SK-N-SH treated with all-trans-retinoic acid at 6 μM for 48 hours (cell line): ENCODE measurements around the gene C1QTNF5.

Experiments used
- ATAC-seq: fragments of 200-7000 bp; cut with Tn5 transposase; 3 replicates; pipeline ENCODE4 v1.9.1; 2020; ENCODE audit warnings: mild to moderate bottlenecking, moderate library complexity
- ARNTL ChIP-seq: fragments of 450-650 bp; formaldehyde crosslinking; IDR thresholded peaks from 2 replicates; pipeline ENCODE4 v1.5.0; 2020; ENCODE audit warnings: low read depth, mild to moderate bottlenecking, moderate library complexity, borderline replicate concordance
- CREB5 ChIP-seq: fragments of 250-450 bp; sonication (Bioruptor Pico); IDR thresholded peaks from 2 replicates; pipeline ENCODE4 v1.5.1; 2020; ENCODE audit warnings: low read depth, mild to moderate bottlenecking, moderate library complexity
- CSRNP3 ChIP-seq: fragments of 250-450 bp; sonication (Bioruptor Pico); IDR thresholded peaks from 2 replicates; pipeline ENCODE4 v1.5.1; 2021; ENCODE audit warnings: mild to moderate bottlenecking, moderate library complexity
- ESRRG ChIP-seq: fragments of 250-450 bp; sonication (Bioruptor Pico); IDR thresholded peaks from 2 replicates; pipeline ENCODE4 v1.6.1; 2021; ENCODE audit warnings: mild to moderate bottlenecking
- GLIS3 ChIP-seq: fragments of 250-450 bp; sonication (Bioruptor Pico); IDR thresholded peaks from 2 replicates; pipeline ENCODE4 v1.5.0; 2020; ENCODE audit warnings: mild to moderate bottlenecking, moderate library complexity
- ISL1 ChIP-seq: fragments of 250-450 bp; sonication (Bioruptor Pico); IDR thresholded peaks from 2 replicates; pipeline ENCODE4 v2.1.2; 2022; ENCODE audit warnings: mild to moderate bottlenecking, moderate library complexity
- OSR1 ChIP-seq: fragments of 250-450 bp; sonication (Bioruptor Pico); IDR thresholded peaks from 2 replicates; pipeline ENCODE4 v1.8.0; 2022; ENCODE audit warnings: moderate library complexity, mild to moderate bottlenecking, inconsistent platforms
- PATZ1 ChIP-seq: fragments of 250-450 bp; sonication (Bioruptor Pico); IDR thresholded peaks from 2 replicates; pipeline ENCODE4 v1.8.0; 2020; ENCODE audit warnings: mild to moderate bottlenecking, moderate library complexity, borderline replicate concordance
- POU6F1 ChIP-seq: fragments of 250-450 bp; sonication (Bioruptor Pico); IDR thresholded peaks from 2 replicates; pipeline ENCODE4 v1.8.0; 2021; ENCODE audit warnings: low read depth, mild to moderate bottlenecking, moderate library complexity, borderline replicate concordance
- PPARA ChIP-seq: fragments of 250-450 bp; sonication (Bioruptor Pico); IDR thresholded peaks from 2 replicates; pipeline ENCODE4 v1.5.0; 2020; ENCODE audit warnings: mild to moderate bottlenecking, borderline replicate concordance
- RARB ChIP-seq: fragments of 250-450 bp; sonication (Bioruptor Pico); IDR thresholded peaks from 2 replicates; pipeline ENCODE4 v1.8.0; 2021; ENCODE audit warnings: mild to moderate bottlenecking, moderate library complexity
- TCF4 ChIP-seq: fragments of 250-450 bp; sonication (Bioruptor Pico); IDR thresholded peaks from 2 replicates; pipeline ENCODE4 v1.8.0; 2021; ENCODE audit warnings: mild to moderate bottlenecking, moderate library complexity, borderline replicate concordance
- TOX ChIP-seq: fragments of 250-450 bp; sonication (Bioruptor Pico); IDR thresholded peaks from 2 replicates; pipeline ENCODE4 v1.8.0; 2021; ENCODE audit warnings: mild to moderate bottlenecking, moderate library complexity, borderline replicate concordance
- TSHZ2 ChIP-seq: fragments of 250-450 bp; sonication (Bioruptor Pico); IDR thresholded peaks from 2 replicates; pipeline ENCODE4 v1.5.0; 2020; ENCODE audit warnings: mild to moderate bottlenecking, moderate library complexity
- ZFP3 ChIP-seq: fragments of 250-450 bp; sonication (Bioruptor Pico); IDR thresholded peaks from 2 replicates; pipeline ENCODE4 v1.5.0; 2020; ENCODE audit warnings: mild to moderate bottlenecking, moderate library complexity
- ZFP30 ChIP-seq: fragments of 450-650 bp; formaldehyde crosslinking; IDR thresholded peaks from 2 replicates; pipeline ENCODE4 v1.5.0; 2022; ENCODE audit warnings: mild to moderate bottlenecking, moderate library complexity
- ZNF565 ChIP-seq: fragments of 450-650 bp; formaldehyde crosslinking; conservative IDR thresholded peaks from 2 replicates; pipeline ENCODE4 v1.5.0; 2020; ENCODE audit warnings: low read depth, mild to moderate bottlenecking, moderate library complexity
- ZNF70 ChIP-seq: fragments of 450-650 bp; formaldehyde crosslinking; IDR thresholded peaks from 2 replicates; pipeline ENCODE4 v1.5.0; 2020; ENCODE audit warnings: mild to moderate bottlenecking, moderate library complexity
- ZNF8 ChIP-seq: fragments of 450-650 bp; formaldehyde crosslinking; IDR thresholded peaks from 2 replicates; pipeline ENCODE4 v1.5.0; 2020; ENCODE audit warnings: mild to moderate bottlenecking, moderate library complexity

The C1QTNF5 gene

GRCh38 chr11:119340335-119341221 lies at the start of gene C1QTNF5:
Gene C1QTNF5, minus strand, starts transcription at chr11:119340883. Its CDS starts 486 bp downstream, at chr11:119340397.
- TF ChIP-seq RARB, result no peak
- TF ChIP-seq GLIS3, result no peak
- TF ChIP-seq OSR1 (CRISPR knock-in tag), result no peak
- no peak for TF ChIP-seq PPARA (CRISPR knock-in tag)
- TF ChIP-seq TCF4, result no peak
- TF ChIP-seq CREB5 (CRISPR knock-in tag), result no peak
- no peak for TF ChIP-seq ISL1 (CRISPR knock-in tag)
- TF ChIP-seq TSHZ2 (CRISPR knock-in tag), result no peak
- no peak for TF ChIP-seq TOX (CRISPR knock-in tag)
- no peak for TF ChIP-seq ESRRG (CRISPR knock-in tag)
- ATAC-seq, result peak; percentile 18

- ATAC-seq, result peak; percentile 51; the same call in 1 of the 3 replicates
These were observed 49.0 kb upstream of the C1QTNF5 start for GRCh38 chr11:119389611-119390254.

More at GRCh38 chr11:119389611-119390254, 49.0 kb upstream of the C1QTNF5 start:
- TF ChIP-seq RARB, result no peak
- TF ChIP-seq OSR1 (CRISPR knock-in tag), result no peak
- no peak for TF ChIP-seq PPARA (CRISPR knock-in tag)
- no peak for TF ChIP-seq ZNF8 (CRISPR knock-in tag)
- TF ChIP-seq PATZ1, result no peak
- TF ChIP-seq TOX (CRISPR knock-in tag), result no peak
- TF ChIP-seq POU6F1 (CRISPR knock-in tag), result no peak
- no peak for TF ChIP-seq CSRNP3 (CRISPR knock-in tag)
- TF ChIP-seq TCF4, result no peak
- no peak for TF ChIP-seq TSHZ2 (CRISPR knock-in tag)
- no peak for TF ChIP-seq ZNF70 (CRISPR knock-in tag)
- no peak for TF ChIP-seq ZFP3 (CRISPR knock-in tag)
- no peak for TF ChIP-seq ZNF565 (CRISPR knock-in tag)
- no peak for TF ChIP-seq ZFP30
- TF ChIP-seq ARNTL (CRISPR knock-in tag), result no peak
- TF ChIP-seq ISL1 (CRISPR knock-in tag), result no peak
